Left forelimb (tissue), 1 donor: ENCODE measurements around the gene B3GNT3.

Source experiments
- DNase-seq: peaks from one replicate; pipeline ENCODE4 v3.0.0-alpha.2; 2018; ENCODE audit warnings: low spot score

The B3GNT3 gene

GRCh38 chr19:17834350-17835181, 39.6 kb downstream of the B3GNT3 start:
- DNase-seq: no peak

DNA sequence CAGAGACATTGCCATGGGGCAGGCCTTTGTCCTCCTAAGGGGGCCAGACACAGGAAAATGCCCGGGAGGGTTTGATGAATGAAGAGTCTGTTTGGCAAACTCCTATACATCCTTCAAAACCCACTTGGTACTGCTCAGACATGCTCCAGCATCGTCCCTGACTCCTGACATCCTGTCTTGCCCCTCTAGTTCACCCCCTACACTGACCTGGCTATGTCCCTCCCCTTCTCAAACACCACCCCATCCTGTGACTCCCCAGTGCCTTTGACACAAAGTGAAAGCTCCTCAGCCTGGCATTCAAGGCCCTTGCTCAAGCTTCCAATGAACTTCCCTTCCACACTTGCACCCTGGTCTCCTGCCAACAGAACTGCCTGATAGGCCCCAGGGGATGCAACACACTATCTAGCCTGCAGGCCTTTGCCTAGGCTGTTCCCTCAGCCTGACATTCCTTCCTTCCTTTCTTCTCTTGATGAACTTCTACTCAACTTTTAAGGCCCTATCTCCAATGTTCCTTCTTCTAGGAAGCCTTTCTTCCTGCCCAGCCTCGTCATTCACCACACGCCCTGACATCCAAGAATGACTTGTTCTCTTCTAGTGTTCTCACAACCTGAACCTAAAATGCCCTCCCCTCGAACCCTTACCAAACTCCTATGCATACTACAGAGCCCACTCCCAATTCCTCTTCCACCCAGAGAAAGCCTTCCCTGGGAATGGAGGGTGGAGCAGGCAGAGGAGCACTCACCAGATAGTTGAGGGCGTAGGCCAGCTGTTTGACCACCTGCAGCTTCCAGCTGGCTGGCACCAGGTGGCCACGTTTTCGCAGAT, 40.5 kb downstream of the B3GNT3 start:
- no peak for DNase-seq

DNA sequence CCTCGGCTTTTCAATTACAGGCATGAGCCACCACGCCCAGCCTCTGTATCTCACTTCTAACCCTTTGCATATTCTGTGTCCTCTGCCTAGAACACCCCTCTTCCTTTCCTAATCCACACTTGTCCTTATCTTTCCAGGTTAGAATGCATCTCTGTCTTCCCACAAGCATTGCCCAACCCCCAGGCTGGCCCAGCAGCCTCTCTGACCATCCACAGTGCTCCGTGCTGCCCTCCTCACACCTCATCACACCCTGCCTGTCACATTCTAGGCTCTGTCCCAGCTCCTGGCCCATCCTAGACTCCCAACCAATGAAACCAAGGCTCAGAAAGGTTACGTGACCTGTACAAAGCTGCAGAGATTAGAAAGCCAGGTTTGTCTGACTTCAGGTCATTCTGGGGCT, 41.6 kb downstream of the B3GNT3 start:
- no peak for DNase-seq

GRCh38 chr19:17837972-17838371, 43.0 kb downstream of the B3GNT3 start:
- no peak for DNase-seq

DNA sequence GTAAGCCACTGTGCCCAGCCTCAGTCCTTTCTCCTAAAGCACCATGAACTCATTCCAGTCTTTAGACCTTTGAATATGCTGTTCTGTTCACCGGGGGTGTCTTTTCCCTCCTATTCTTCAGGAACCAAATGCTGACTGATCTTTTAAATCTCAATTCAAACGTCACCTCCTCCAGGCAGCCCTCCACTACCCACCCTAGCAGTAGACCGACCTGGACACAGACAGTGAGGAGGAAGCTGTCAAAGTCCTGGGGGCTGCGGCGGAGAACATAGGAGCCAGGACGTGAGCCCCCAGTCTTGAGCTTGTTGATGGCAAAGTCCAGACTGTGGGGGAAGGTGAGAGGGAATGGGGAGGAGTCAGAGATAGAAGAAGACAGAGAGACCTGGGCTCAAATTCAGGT, 45.1 kb downstream of the B3GNT3 start:
- no peak for DNase-seq

DNA sequence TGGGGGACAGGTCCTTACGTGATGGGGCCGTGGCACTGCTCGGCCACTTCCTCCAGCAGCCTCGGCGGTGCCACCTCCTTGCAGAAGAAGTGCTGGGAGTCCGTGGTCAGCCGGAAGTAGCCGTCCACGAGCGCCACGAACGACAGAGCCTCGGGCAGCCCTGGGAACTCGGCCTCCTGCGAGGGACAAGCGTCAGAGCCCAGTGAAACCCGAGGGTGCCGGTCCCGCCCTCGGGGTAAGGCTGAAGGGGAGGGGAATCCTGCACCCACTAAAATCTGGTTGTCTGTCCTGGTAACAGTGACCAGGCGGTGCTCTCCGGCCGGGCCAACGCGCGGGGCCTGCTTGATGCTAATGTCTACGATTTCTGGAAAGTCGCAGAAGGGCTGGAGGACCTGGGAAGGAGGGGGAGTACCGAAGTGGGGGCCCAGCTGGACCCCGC, 46.5 kb downstream of the B3GNT3 start:
- no peak for DNase-seq

- peak; percentile 92 for DNase-seq
These were observed 47.1 kb downstream of the B3GNT3 start for GRCh38 chr19:17841810-17842662.

DNA sequence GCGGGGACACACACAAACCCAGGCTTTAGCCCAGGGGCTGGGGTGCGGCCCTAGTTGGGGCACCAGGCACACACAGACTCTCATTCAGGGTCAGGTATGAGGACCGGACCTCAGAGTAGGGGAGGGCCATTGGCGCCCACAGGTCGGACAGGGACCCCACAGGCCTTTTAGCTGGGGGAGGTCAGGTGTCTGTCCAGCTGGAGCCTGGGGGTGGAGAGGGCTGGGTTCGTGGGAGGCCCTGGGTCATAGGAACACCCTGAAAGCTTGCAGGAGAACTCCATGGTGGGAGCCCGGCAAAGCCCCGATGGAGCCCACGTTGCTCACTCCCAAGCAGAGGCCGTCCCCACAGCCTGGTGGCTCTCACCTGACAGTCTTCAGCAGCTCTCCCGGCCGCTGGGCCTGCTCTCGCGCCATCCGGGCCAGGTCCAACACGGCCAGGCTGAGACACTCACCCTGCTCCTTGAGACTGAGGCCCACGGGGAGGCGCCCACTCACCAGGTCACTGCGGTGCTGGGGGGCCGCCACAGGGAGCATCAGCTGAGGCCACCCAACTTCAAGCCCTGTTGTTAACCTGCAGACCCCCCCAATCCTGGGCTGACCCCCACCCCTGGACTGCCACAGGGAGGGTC, 47.8 kb downstream of the B3GNT3 start:
- no peak for DNase-seq

DNA sequence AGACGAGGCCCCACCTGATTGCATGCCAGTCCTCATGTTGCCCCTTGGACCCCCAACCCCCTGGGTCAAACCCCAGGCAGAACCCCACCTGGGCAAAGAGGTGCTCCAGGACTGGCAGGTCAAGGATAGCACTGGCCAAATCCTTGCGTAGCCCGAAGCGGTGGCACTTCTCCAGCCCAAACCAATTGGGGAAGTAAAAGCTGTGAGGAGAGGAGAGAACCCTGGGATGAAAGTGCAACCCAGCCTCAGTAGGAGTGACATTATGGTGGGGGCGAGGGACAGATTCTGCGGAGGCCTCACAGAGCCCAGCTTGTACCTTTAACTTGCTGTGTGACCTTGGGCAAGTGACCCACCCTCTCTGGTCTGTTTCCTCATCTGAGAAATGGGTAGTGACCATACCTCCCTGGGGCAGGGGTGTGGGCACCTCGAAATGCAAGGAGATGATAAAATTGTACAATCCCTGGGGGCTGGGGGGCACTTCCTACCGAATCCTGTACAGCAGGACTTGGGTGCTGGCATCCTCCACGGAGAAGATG, 48.4 kb downstream of the B3GNT3 start:
- no peak for DNase-seq

DNA sequence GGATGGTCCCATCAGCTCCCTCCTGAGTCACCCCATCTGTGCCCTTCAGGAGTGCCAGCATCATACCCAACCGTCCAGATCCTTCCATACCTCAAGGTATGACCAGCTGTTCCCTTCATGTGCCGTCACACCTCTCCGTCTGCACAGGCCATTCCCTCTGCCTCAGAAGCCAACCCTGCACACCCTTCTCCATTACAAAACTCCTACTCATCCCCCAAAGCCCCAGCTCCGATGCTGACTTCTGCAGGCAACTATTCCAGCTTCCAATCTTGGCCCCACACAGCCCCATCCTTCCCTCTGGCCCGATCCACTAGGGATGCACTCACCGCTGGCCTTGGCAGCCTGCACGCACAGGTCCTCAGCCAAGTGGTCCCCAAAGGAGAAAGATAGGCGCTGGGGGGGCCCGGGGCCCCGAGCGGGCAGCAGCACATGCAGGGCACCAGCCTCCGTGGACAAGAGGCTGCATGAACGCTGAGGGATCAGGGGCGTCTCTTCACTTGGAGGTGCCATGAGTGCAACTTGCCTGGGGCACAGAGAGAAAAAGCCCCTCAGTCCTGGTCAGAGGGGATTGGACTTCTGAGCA, 49.1 kb downstream of the B3GNT3 start:
- DNase-seq: no peak

GRCh38 chr19:17846146-17846545, 51.2 kb downstream of the B3GNT3 start:
- no peak for DNase-seq

- DNase-seq: peak; percentile 92
These were observed 52.8 kb downstream of the B3GNT3 start, which contains the start of gene JAK3 for GRCh38 chr19:17847538-17848366. Gene JAK3, minus strand, starts transcription at chr19:17847982. Its CDS starts 3,565 bp downstream, at chr19:17844417.

DNA sequence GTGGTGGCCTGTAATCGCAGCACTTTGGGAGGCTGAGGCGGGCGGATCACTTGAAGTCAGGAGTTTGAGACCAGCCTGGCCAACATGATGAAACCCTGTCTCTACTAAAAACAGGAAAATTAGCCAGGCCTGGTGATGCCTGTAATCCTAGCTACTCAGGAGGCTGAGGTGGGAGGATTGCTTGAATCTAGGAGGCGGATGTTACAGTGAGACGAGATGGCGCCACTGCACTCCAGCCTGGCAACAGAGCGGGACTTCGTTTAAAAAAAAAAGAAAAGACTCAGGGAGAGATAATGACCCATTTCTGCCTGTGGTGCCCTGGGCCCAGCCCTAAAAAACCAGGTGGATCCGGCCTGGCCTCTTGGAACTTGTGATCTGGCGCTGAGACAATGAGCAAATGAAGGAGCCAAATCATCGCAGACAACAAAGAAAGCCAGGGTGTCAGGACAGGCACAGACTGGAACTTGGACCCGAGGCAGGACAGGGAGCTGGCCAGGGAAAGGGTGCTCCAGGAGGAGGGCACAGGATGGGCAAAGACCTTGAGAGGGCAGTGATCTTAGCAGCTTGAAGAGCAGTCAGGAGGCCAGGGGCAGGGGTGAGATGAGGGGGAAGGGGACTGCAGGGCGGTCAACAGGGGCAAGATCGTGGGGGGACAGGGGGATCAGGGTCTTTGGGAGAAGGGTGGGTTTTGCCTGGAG, 53.8 kb downstream of the B3GNT3 start:
- DNase-seq: no peak

DNA sequence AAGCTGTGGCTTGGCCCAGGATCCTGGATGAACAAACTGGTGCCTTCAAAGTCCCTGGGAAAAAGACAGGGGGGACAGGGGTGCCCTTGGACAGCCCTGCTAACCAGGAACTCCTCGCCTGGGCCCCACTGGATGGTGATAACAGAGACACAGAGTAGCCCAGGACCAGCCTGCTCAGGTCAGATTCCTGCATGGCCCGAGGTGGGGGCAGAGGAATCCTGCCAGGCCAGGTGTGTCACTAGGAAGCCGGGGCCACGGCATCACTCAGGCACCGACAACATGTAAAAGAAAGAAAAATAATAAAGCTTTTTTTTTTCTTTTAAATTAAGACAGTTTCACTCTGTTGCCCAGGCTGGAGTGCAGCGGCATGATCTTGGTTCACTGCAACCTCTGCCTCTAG, 59.1 kb downstream of the B3GNT3 start:
- no peak for DNase-seq

DNA sequence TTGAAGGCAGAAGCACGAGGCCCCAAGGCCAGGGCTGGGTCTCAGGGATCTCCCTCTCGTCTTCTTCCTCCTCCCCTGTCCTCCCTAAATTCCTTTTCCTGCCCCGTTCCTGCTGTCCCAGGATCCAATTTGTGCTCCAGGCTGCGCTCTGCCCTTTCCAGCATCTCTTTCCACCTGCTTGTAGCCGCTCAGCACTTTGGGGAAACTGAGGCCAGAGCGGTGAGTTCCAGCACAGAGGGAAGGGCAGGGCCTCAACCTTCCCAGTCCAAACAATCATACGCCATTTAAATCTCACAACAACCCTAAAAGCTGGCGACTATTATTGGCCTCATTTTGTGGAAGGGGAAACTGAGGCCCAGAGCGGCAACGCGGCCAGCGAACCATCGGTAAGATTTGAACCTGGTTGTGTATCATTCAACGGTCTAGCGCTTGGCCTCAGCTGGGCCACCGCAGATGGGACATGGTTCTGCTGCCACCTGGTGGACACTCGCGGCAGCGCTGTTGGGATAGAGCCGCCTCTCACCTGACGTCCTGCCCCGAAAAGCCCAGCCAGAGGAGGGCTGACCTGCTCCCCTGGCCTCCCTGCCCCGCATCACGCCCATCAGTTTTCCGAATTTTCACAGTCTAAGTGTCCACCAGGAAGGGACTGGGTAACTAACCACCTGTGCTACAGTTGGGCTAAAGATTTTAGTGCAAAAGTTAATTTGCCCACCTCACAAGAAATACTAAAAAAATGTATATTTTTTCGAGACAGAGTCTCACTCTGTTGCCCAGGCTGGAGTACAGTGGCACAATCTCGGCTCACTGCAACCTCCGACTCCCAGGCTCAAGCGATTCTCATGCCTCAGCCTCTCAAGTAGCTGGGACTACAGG, 60.6 kb downstream of the B3GNT3 start:
- peak; percentile 87 for DNase-seq

DNA sequence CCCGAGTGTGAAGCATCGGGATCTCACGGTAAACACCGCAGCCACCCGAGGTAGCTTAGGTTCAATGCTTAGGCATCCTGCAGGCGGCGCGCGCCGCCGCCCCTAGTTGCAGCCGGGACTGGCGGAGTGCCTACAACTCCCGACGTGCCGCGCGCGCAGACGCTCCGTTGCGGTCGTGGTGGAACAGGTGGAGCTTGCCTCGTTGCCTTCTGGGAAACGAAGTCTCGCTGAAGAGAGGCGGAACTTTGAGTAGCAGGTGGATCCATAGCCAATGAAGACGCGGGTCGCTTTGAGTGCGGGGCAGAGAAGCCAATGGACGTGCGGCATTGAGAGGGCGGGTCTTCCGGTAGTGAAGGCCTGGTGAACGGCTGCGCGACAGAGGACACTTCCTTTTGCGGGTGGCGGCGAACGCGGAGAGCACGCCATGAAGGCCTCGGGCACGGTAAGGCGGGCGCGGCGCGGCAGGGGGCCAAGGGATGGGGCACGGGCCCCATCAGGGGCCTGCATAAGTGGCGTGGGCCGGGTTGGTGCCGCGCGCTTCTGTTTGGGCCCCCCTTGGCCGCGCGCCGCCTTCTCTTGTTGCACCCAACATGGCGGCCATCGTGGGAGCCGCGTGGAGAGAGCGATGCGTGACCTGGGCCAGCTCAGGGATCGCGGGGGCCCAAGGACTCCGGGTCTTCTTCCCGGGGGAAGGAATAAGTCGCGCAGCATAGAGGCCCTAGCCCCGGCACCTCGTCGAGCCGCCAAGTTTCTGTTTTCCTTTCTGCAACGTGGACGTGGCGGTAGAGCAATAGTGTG, 64.8 kb downstream of the B3GNT3 start, which contains the start of gene RPL18A:
TSS of gene RPL18A (plus strand) at position 378 of the 798 bp plus-strand sequence. CDS start at position 425, 47 bp downstream.
- DNase-seq: peak; percentile 98

DNA sequence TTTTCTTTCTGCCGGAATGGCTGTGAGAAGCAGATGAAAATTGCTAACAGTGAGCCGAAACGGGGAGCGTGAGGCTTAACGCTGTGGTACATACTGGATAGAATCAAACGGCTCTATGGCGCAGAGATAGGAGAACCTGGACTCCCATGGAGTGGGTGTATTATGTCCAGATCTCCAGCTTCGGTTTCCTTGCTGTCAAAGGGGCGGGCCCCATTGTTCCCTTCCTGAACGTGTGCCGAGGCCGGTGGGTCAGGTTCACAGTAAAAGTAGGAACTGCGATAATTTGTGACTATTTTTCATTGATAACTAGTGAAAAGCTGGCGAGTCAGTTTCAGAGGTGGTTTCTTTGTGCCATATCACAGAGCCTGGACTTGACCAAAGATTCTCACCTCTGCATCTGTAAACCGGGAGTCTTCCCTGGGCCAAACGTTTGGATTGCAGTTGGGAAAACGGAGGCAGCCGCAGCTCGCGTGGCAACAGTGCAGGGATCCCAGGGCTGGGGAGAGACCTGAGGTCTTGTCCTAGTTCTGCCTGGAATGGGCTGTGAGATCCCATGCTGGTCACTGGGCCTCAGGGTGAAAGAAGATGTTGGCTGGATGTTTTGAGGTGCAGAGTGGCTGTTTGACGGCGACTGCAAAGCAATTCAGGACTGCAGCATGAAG, 65.5 kb downstream of the B3GNT3 start:
- no peak for DNase-seq
